ENCODE results near the gene AKR1C2.
"Not testable (repeated sequence)": the region's sequence is repeated elsewhere in the genome, so short reads cannot be mapped to it uniquely, and the experiment has no call there.

DNA sequence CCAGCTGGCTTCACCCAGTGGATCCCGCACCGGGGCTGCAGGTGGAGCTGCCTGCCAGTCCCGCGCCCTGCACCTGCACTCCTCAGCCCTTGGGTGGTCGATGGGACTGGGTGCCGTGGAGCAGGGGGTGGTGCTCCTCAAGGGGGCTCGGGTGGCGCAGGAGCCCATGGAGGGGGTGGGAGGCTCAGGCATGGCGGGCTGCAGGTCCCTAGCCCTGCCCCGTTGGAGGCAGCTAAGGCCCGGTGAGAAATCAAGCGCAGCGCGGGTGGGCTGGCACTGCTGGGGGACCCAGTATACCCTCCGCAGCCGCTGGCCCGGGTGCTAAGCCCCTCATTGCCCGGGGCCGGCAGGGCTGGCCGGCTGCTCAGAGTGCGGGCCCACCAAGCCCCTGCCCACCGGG, 28.8 kb upstream of the AKR1C2 start:
- TF ChIP-seq, protein P1, sequence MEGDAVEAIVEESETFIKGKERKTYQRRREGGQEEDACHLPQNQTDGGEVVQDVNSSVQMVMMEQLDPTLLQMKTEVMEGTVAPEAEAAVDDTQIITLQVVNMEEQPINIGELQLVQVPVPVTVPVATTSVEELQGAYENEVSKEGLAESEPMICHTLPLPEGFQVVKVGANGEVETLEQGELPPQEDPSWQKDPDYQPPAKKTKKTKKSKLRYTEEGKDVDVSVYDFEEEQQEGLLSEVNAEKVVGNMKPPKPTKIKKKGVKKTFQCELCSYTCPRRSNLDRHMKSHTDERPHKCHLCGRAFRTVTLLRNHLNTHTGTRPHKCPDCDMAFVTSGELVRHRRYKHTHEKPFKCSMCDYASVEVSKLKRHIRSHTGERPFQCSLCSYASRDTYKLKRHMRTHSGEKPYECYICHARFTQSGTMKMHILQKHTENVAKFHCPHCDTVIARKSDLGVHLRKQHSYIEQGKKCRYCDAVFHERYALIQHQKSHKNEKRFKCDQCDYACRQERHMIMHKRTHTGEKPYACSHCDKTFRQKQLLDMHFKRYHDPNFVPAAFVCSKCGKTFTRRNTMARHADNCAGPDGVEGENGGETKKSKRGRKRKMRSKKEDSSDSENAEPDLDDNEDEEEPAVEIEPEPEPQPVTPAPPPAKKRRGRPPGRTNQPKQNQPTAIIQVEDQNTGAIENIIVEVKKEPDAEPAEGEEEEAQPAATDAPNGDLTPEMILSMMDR (IDR thresholded peaks at IDR 0.05) = not testable (repeated sequence)
- TF ChIP-seq POLR2A (IDR thresholded peaks at IDR 0.05); POLR2AphosphoS5 (IDR thresholded peaks at IDR 0.05); EP300 (IDR thresholded peaks at IDR 0.05; ENCODE audit: low read depth): not testable (repeated sequence)

All from transverse colon (tissue), 4 donors.